ENCODE measurements around the gene SNRPB2. TPM values are rescaled to one million over a fixed set of nuclear protein-coding genes. Genes with fewer than 3 reads are reported as not detected.

Gene SNRPB2
- total RNA-seq, 4 donors from 2014 or later: 36.3 to 41.8 (median 41.0) TPM

GRCh38 chr20:16711661-16712258 lies 18.1 kb upstream of the SNRPB2 start:
- Histone ChIP-seq H3K27ac (no peak overlapping the region), H3K27me3 (no peaks in the 10 kb centered on the region), H3K9me3 (no peaks in the 10 kb centered on the region), H3K4me1 (no peaks in the 10 kb centered on the region), H3K4me3 (no peak overlapping the region), H3K36me3 (no peaks in the 10 kb centered on the region)
- 57 to 87% methylated on average over 2 to 4 of the region's 4 CpGs for WGBS, 2 donors (ENCODE audit: low coverage in 1 of 2)
- no peak for ATAC-seq
- TF ChIP-seq EP300 (IDR thresholded peaks at IDR 0.05) (no peak), POLR2A (IDR thresholded peaks at IDR 0.05) (no peak), POLR2AphosphoS5 (IDR thresholded peaks at IDR 0.05) (no peak)
- TF ChIP-seq, protein P1, sequence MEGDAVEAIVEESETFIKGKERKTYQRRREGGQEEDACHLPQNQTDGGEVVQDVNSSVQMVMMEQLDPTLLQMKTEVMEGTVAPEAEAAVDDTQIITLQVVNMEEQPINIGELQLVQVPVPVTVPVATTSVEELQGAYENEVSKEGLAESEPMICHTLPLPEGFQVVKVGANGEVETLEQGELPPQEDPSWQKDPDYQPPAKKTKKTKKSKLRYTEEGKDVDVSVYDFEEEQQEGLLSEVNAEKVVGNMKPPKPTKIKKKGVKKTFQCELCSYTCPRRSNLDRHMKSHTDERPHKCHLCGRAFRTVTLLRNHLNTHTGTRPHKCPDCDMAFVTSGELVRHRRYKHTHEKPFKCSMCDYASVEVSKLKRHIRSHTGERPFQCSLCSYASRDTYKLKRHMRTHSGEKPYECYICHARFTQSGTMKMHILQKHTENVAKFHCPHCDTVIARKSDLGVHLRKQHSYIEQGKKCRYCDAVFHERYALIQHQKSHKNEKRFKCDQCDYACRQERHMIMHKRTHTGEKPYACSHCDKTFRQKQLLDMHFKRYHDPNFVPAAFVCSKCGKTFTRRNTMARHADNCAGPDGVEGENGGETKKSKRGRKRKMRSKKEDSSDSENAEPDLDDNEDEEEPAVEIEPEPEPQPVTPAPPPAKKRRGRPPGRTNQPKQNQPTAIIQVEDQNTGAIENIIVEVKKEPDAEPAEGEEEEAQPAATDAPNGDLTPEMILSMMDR (IDR thresholded peaks at IDR 0.05): no peak

DNA sequence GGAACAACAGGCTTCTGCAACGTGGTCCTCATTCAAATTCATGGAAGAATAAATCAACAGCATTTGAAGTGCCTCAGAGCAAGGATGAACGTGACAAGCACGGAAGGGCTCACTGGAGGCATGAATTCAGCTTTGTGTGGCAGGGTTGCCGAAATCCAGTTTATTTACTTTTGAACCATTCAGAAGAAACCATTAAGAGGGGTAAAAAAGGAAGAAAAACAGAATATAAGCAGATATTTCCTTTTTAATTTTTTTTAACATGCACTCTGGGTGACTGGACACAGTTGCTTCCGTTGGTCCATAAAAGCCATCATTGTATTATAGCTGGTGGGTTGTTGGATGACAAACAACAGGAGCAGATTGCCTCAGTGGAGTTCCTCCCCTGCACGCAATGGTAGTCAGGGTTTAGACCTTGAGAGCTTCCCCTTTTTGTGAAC lies 17.3 kb upstream of the SNRPB2 start:
- no peak for ATAC-seq
- no peaks in the 10 kb centered on the region for H3K4me1 ChIP-seq
- no peaks in the 10 kb centered on the region for H3K9me3 ChIP-seq
- no peaks in the 10 kb centered on the region for H3K36me3 ChIP-seq
- 52 to 72% methylated on average over 6 of the region's 6 CpGs for WGBS, 2 donors (ENCODE audit: low coverage in 1 of 2)
- TF ChIP-seq, protein P1 (IDR thresholded peaks at IDR 0.05): no peak
- no peak for TF ChIP-seq POLR2A (IDR thresholded peaks at IDR 0.05)
- TF ChIP-seq POLR2AphosphoS5 (IDR thresholded peaks at IDR 0.05): no peak
- no peak for TF ChIP-seq EP300 (IDR thresholded peaks at IDR 0.05)
- no peak overlapping the region for H3K4me3 ChIP-seq
- H3K27me3 ChIP-seq: no peaks in the 10 kb centered on the region
- H3K27ac ChIP-seq: no peak overlapping the region

DNA sequence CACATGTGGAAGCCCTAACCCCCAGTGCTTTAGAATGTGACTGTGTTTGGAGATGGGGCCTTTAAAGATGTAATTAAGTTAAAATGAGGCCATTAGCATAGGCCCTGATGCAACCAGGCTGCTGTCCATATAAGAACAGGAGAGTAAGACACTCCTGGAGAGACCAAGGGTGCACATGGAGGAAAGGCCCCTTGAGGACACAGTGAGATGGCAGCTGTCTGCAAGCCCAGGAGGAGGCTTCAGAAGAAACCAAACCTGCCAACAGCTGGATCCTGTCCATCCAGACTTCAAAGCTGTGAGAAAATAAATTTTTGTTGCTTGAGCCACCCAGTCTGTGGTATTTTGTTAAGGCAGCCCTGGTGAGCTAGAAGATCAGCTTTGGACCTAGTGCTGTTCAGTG lies 16.8 kb upstream of the SNRPB2 start:
- Histone ChIP-seq H3K36me3 (no peaks in the 10 kb centered on the region), H3K4me1 (no peaks in the 10 kb centered on the region), H3K9me3 (no peaks in the 10 kb centered on the region), H3K27ac (no peak overlapping the region), H3K4me3 (no peak overlapping the region), H3K27me3 (no peaks in the 10 kb centered on the region)
- TF ChIP-seq EP300 (IDR thresholded peaks at IDR 0.05): no peak
- TF ChIP-seq, protein P1 (IDR thresholded peaks at IDR 0.05): no peak
- no peak for TF ChIP-seq POLR2AphosphoS5 (IDR thresholded peaks at IDR 0.05)
- TF ChIP-seq POLR2A (IDR thresholded peaks at IDR 0.05): no peak
- no peak for ATAC-seq

- Histone ChIP-seq H3K27me3 (no peaks in the 10 kb centered on the region), H3K4me3 (no peak overlapping the region), H3K36me3 (no peaks in the 10 kb centered on the region), H3K9me3 (no peaks in the 10 kb centered on the region), H3K4me1 (no peaks in the 10 kb centered on the region), H3K27ac (no peak overlapping the region)
- 29 to 47% methylated on average over 4 to 5 of the region's 5 CpGs for WGBS, 2 donors (ENCODE audit: low coverage in 1 of 2)
- no peak for ATAC-seq
- TF ChIP-seq, protein P1 (IDR thresholded peaks at IDR 0.05): no peak
- TF ChIP-seq POLR2AphosphoS5 (IDR thresholded peaks at IDR 0.05) (no peak), POLR2A (IDR thresholded peaks at IDR 0.05) (no peak), EP300 (IDR thresholded peaks at IDR 0.05) (no peak)
These were observed 15.6 kb upstream of the SNRPB2 start for GRCh38 chr20:16714242-16714641.

DNA sequence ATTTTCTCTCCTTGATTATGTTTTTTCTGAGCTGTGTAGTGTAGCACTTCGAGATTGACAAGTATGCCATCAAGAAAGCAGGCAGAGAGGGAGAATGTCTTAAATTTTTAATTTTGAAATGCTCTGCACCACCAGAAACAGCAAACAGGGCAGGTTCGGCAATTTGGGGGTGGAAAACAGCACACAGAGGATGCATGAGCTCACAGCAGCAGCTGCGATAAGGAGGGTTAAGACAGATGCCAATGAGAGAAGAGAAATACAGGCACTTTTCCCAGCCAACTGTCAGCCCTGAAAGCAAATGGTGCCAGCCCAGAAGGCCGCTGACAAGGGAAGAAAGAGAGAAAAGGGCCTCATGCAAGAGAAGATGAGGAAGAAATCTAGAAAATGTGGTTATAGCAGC lies 15.1 kb upstream of the SNRPB2 start:
- Histone ChIP-seq H3K27ac (no peak overlapping the region), H3K27me3 (no peaks in the 10 kb centered on the region), H3K4me1 (no peaks in the 10 kb centered on the region), H3K9me3 (no peaks in the 10 kb centered on the region), H3K36me3 (no peaks in the 10 kb centered on the region), H3K4me3 (no peak overlapping the region)
- no peak for ATAC-seq
- WGBS, 2 donors (ENCODE audit: low coverage in 1 of 2): 71 to 72% methylated on average over 4 of the region's 4 CpGs
- no peak for TF ChIP-seq POLR2A (IDR thresholded peaks at IDR 0.05)
- no peak for TF ChIP-seq POLR2AphosphoS5 (IDR thresholded peaks at IDR 0.05)
- no peak for TF ChIP-seq EP300 (IDR thresholded peaks at IDR 0.05)
- TF ChIP-seq, protein P1 (IDR thresholded peaks at IDR 0.05): no peak

Data from gastroesophageal sphincter (tissue), 4 donors.